MM.1S (cell line): ENCODE measurements around the gene NHLRC3.

Experiments used
- DNase-seq: peaks from one replicate; pipeline ENCODE4 v3.0.0-alpha.2; 2015
- H2AFZ ChIP-seq: fragments of 300-600 bp; sonication (generic); 2 replicates; pipeline ENCODE4 v1.6.0; 2016; ENCODE audit warnings: antibody characterized with exemption, low read length
- H3F3A ChIP-seq: fragments of 300-600 bp; sonication (generic); 2 replicates; pipeline ENCODE4 v1.6.1; 2016; ENCODE audit warnings: mild to moderate bottlenecking, antibody characterized with exemption, low read length, moderate library complexity, mixed read lengths; ENCODE audit not compliant: insufficient read depth
- H3K27ac ChIP-seq: fragments of 300-600 bp; sonication (generic); 2 replicates; pipeline ENCODE4 v1.5.1; 2016; ENCODE audit warnings: mild to moderate bottlenecking, low read length
- H3K27me3 ChIP-seq: fragments of 300-600 bp; sonication (generic); replicated peaks from 2 replicates; pipeline ENCODE4 v1.6.0; 2016; ENCODE audit warnings: low read length; ENCODE audit not compliant: insufficient read depth
- H3K36me3 ChIP-seq: fragments of 300-600 bp; sonication (generic); replicated peaks from 2 replicates; pipeline ENCODE4 v1.6.1; 2016; ENCODE audit warnings: mild to moderate bottlenecking, low read length, mixed read lengths; ENCODE audit not compliant: insufficient read depth
- H3K4me1 ChIP-seq: fragments of 300-600 bp; sonication (generic); 2 replicates; pipeline ENCODE4 v1.6.1; 2016; ENCODE audit warnings: low read length, mixed read lengths
- H3K4me2 ChIP-seq: fragments of 300-600 bp; sonication (generic); 2 replicates; pipeline ENCODE4 v1.6.0; 2016; ENCODE audit warnings: low read depth, low read length
- H3K4me3 ChIP-seq: fragments of 300-600 bp; sonication (generic); 2 replicates; pipeline ENCODE4 v1.5.1; 2016; ENCODE audit warnings: low read length, mixed read lengths
- H3K79me2 ChIP-seq: fragments of 300-600 bp; sonication (generic); 2 replicates; pipeline ENCODE4 v1.6.1; 2016; ENCODE audit warnings: mixed run types, low read length, mixed read lengths
- H3K9ac ChIP-seq: fragments of 300-600 bp; sonication (generic); 2 replicates; pipeline ENCODE4 v1.6.1; 2016; ENCODE audit warnings: low read length, mixed read lengths
- H3K9me2 ChIP-seq: fragments of 300-600 bp; sonication (generic); replicated peaks from 2 replicates; pipeline ENCODE4 v1.6.1; 2016; ENCODE audit warnings: mild to moderate bottlenecking, low read length, mixed read lengths; ENCODE audit not compliant: insufficient read depth
- H3K9me3 ChIP-seq: fragments of 300-600 bp; sonication (generic); replicated peaks from 2 replicates; pipeline ENCODE4 v1.6.1; 2016; ENCODE audit warnings: mild to moderate bottlenecking, low read length, mixed read lengths; ENCODE audit not compliant: insufficient read depth
- H4K20me1 ChIP-seq: fragments of 300-600 bp; sonication (generic); 2 replicates; pipeline ENCODE4 v1.6.1; 2016; ENCODE audit warnings: mild to moderate bottlenecking, low read length, moderate library complexity, mixed read lengths; ENCODE audit not compliant: insufficient read depth
- CTCF ChIP-seq: fragments of 300-600 bp; sonication (generic); IDR thresholded peaks from 2 replicates; pipeline ENCODE4 v1.5.1; 2016; ENCODE audit warnings: antibody characterized with exemption, low read length, mixed read lengths
- EZH2 ChIP-seq: fragments of 300-600 bp; sonication (generic); optimal IDR thresholded peaks from 2 replicates; pipeline ENCODE3; 2017; ENCODE audit warnings: low read depth, mild to moderate bottlenecking, antibody characterized with exemption, low read length, mixed read lengths
- EZH2phosphoT487 ChIP-seq: fragments of 300-600 bp; sonication (generic); IDR thresholded peaks from 2 replicates; pipeline ENCODE4 v1.6.1; 2018; ENCODE audit warnings: antibody characterized with exemption, low read length

The NHLRC3 gene

GRCh38 chr13:39056018-39056417, 17.8 kb downstream of the NHLRC3 start:
- H3K27me3 ChIP-seq: no peaks in the 10 kb centered on the region
- no peak overlapping the region for H2AFZ ChIP-seq
- no peak overlapping the region for H3K4me3 ChIP-seq
- no peak overlapping the region for H3K4me2 ChIP-seq
- no peaks in the 10 kb centered on the region for H3K9me3 ChIP-seq
- no peak for DNase-seq
- H3K4me1 ChIP-seq: peaks cover 13% of the 10 kb centered on the region; the same call in 1 of the 2 replicates
- TF ChIP-seq EZH2: no peak
- no peak for TF ChIP-seq EZH2phosphoT487
- TF ChIP-seq CTCF: no peak
- no peak overlapping the region for H3K27ac ChIP-seq
- H4K20me1 ChIP-seq: no peaks in the 10 kb centered on the region
- no peak overlapping the region for H3K9ac ChIP-seq
- no peaks in the 10 kb centered on the region for H3K9me2 ChIP-seq
- H3K36me3 ChIP-seq: no peaks in the 10 kb centered on the region
- H3F3A ChIP-seq: no peaks in the 10 kb centered on the region
- H3K79me2 ChIP-seq: no peaks in the 10 kb centered on the region

GRCh38 chr13:39058040-39058439, 19.8 kb downstream of the NHLRC3 start:
- Histone ChIP-seq H2AFZ (no peak overlapping the region), H3K36me3 (no peaks in the 10 kb centered on the region), H3K79me2 (no peaks in the 10 kb centered on the region), H3K9me2 (no peaks in the 10 kb centered on the region), H3K27me3 (no peaks in the 10 kb centered on the region), H3K9ac (no peak overlapping the region), H3K4me1 (peaks cover 13% of the 10 kb centered on the region; the same call in 1 of the 2 replicates), H3K4me3 (no peak overlapping the region), H4K20me1 (no peaks in the 10 kb centered on the region), H3F3A (no peaks in the 10 kb centered on the region), H3K27ac (no peak overlapping the region), H3K4me2 (no peak overlapping the region), H3K9me3 (no peaks in the 10 kb centered on the region)
- TF ChIP-seq EZH2: no peak
- TF ChIP-seq EZH2phosphoT487: no peak
- no peak for TF ChIP-seq CTCF
- no peak for DNase-seq

GRCh38 chr13:39062004-39062403, 23.7 kb downstream of the NHLRC3 start:
- Histone ChIP-seq H3K9ac (no peak overlapping the region), H3F3A (no peaks in the 10 kb centered on the region), H3K9me2 (no peaks in the 10 kb centered on the region), H2AFZ (no peak overlapping the region), H3K4me3 (no peak overlapping the region), H3K27me3 (no peaks in the 10 kb centered on the region), H3K79me2 (no peaks in the 10 kb centered on the region), H3K4me2 (no peak overlapping the region), H3K27ac (no peak overlapping the region), H4K20me1 (no peaks in the 10 kb centered on the region), H3K4me1 (peaks cover 13% of the 10 kb centered on the region; the same call in 1 of the 2 replicates), H3K9me3 (no peaks in the 10 kb centered on the region), H3K36me3 (no peaks in the 10 kb centered on the region)
- DNase-seq: no peak
- no peak for TF ChIP-seq EZH2
- no peak for TF ChIP-seq CTCF
- TF ChIP-seq EZH2phosphoT487: no peak
